Measurements from ENCODE around the gene PIP4K2A. TPM values are rescaled to one million over a fixed set of nuclear protein-coding genes. Genes with fewer than 3 reads are reported as not detected.

Gene PIP4K2A
- total and polyA plus RNA-seq, 2 of the 8 experiments (the other 6 are each of a cell fraction or from before 2014, with no cell fraction given) = 19.0 to 60.9 TPM

GRCh38 chr10:22633528-22633927, 80.8 kb downstream of the PIP4K2A start:
- Histone ChIP-seq H2BK120ac (replicated peaks; ENCODE audit: low read depth, low read length) (no peak overlapping the region), H3K23ac (ENCODE audit: insufficient read length) (no peak overlapping the region), H3K14ac (ENCODE audit: insufficient read length) (no peak overlapping the region), H3K79me2 (ENCODE audit: control insufficient read depth in 1 of 2, insufficient read depth in 2 of 2, low read length in 2 of 2) (peaks cover 0 to 97% of the 10 kb centered on the region in 2 experiments; a peak in 3 of 4 replicates), H3K4me1 (replicated peaks in 1 of 4; ENCODE audit: control insufficient read depth in 3 of 4, insufficient read depth in 4 of 4, low read length in 3 of 4) (peaks cover 3 to 9% (median 5%) of the 10 kb centered on the region in 4 experiments; a peak in 4 of 7 replicates), H3K36me3 (ENCODE audit: control insufficient read depth in 2 of 4, insufficient read depth in 4 of 4, low read length in 3 of 4) (no peaks in the 10 kb centered on the region), H2BK12ac (ENCODE audit: low read depth, low read length) (no peak overlapping the region), H3K27ac (ENCODE audit: low read depth, low read length) (no peak overlapping the region), H2BK5ac (ENCODE audit: low read depth, low read length) (no peak overlapping the region), H4K91ac (replicated peaks; ENCODE audit: insufficient read length, low read length) (no peak overlapping the region), H3K4me2 (ENCODE audit: insufficient read depth in 1 of 2, low read depth in 2 of 2, low read length in 2 of 2) (no peak overlapping the region), H3K79me1 (ENCODE audit: low read depth, low read length) (peaks cover 19% of the 10 kb centered on the region), H3K23me2 (ENCODE audit: low read depth, low read length) (no peaks in the 10 kb centered on the region), H4K20me1 (replicated peaks in 1 of 2; ENCODE audit: control insufficient read depth in 1 of 2, insufficient read depth in 2 of 2, low read length in 2 of 2) (peaks cover 2 to 3% of the 10 kb centered on the region in 2 experiments), H3K4ac (replicated peaks; ENCODE audit: insufficient read length, low read depth, low read length) (no peak overlapping the region), H3K56ac (replicated peaks; ENCODE audit: insufficient read length, low read depth, low read length) (no peak overlapping the region), H2BK20ac (ENCODE audit: low read length) (no peak overlapping the region), H3K4me3 (ENCODE audit: extremely low read depth in 1 of 4, insufficient read depth in 2 of 4, low read depth in 3 of 4, low read length in 4 of 4) (no peak overlapping the region), H4K8ac (ENCODE audit: extremely low read depth, insufficient read depth, low read length) (no peak overlapping the region; the same call in 1 of the 2 replicates), H4K5ac (ENCODE audit: insufficient read length, low read depth, low read length) (no peak overlapping the region), H3K18ac (ENCODE audit: extremely low read depth, low read length) (no peak overlapping the region), H2AK5ac (ENCODE audit: low read depth, low read length) (no peak overlapping the region), H3K9ac (replicated peaks in 1 of 4; ENCODE audit: extremely low read depth in 1 of 4, low read depth in 3 of 4, low read length in 3 of 4) (no peak overlapping the region), H3K9me3 (ENCODE audit: insufficient read depth in 2 of 2, low read depth in 1 of 2, low read length in 1 of 2) (no peaks in the 10 kb centered on the region), H3K27me3 (replicated peaks in 1 of 4; ENCODE audit: control insufficient read depth in 3 of 4, extremely low read depth in 1 of 4, insufficient read depth in 3 of 4, low read length in 3 of 4) (no peaks in the 10 kb centered on the region), H2AFZ (ENCODE audit: low read length) (no peak overlapping the region), H2BK15ac (ENCODE audit: low read length) (no peak overlapping the region)
- DNase-seq (ENCODE audit: low read depth in 1 of 2, low spot score in 2 of 2) (no peak), FAIRE-seq (no peak)
- ChIA-PET CTCF (ENCODE audit: partially characterized antibody) (no interaction called here), POLR2A (ENCODE audit: partially characterized antibody) (no interaction called here)
- WGBS, 2 experiments (ENCODE audit: extremely low coverage in 1 of 2, insufficient coverage in 1 of 2, insufficient read length in 1 of 2, insufficient replicate concordance in 2 of 2, low coverage in 1 of 2, low lambda C conversion rate in 2 of 2, missing lambda C conversion rate in 1 of 2) = 91% methylated on average over 11 of the region's 11 CpGs; no CpG with 5 or more reads in 1 of the 2 experiments
- TF ChIP-seq POLR2A (IDR thresholded peaks at IDR 0.05; ENCODE audit: control extremely low read depth in 1 of 2, low read depth in 2 of 2, low read length in 2 of 2) = no peak
- no peak for TF ChIP-seq TBP (IDR thresholded peaks at IDR 0.05; ENCODE audit: low read depth, low read length)
- no peak for TF ChIP-seq GTF2F1 (IDR thresholded peaks at IDR 0.05; ENCODE audit: borderline replicate concordance, low read depth, low read length)
- no peak for TF ChIP-seq RBBP5 (IDR thresholded peaks at IDR 0.05; ENCODE audit: borderline replicate concordance, low read depth, low read length)
- TF ChIP-seq TCF12 (IDR thresholded peaks at IDR 0.05; ENCODE audit: low read depth, low read length) = no peak
- TF ChIP-seq RXRA (IDR thresholded peaks at IDR 0.05; ENCODE audit: insufficient read depth, low read depth, low read length) = no peak
- TF ChIP-seq FOSL1 (IDR thresholded peaks at IDR 0.05; ENCODE audit: insufficient read depth, low read depth, low read length) = no peak
- no peak for TF ChIP-seq ATF3 (IDR thresholded peaks at IDR 0.05; ENCODE audit: insufficient read depth, low read depth, low read length)
- TF ChIP-seq EP300 (IDR thresholded peaks at IDR 0.05; ENCODE audit: borderline replicate concordance in 1 of 2, low read depth in 2 of 2, low read length in 2 of 2) = no peak
- TF ChIP-seq USF2 (IDR thresholded peaks at IDR 0.05; ENCODE audit: low read length) = no peak
- no peak for TF ChIP-seq SP1 (IDR thresholded peaks at IDR 0.05; ENCODE audit: low read depth, low read length)
- TF ChIP-seq TAF1 (IDR thresholded peaks at IDR 0.05; ENCODE audit: low read depth, low read length) = no peak
- TF ChIP-seq RNF2 (IDR thresholded peaks at IDR 0.05; ENCODE audit: borderline replicate concordance, low read depth, low read length, missing control alignments, poor library complexity, severe bottlenecking) = no peak

All from H1 (cell line).